HG03442 (cell line): ENCODE measurements around the gene ST8SIA3.

Experiments
- ATAC-seq: cut with Tn5 transposase; IDR thresholded peaks from one replicate; pipeline ENCODE4 v1.9.1; 2021; ENCODE audit warnings: mild to moderate bottlenecking, moderate library complexity; ENCODE audit not compliant: unreplicated experiment

The ST8SIA3 gene

DNA sequence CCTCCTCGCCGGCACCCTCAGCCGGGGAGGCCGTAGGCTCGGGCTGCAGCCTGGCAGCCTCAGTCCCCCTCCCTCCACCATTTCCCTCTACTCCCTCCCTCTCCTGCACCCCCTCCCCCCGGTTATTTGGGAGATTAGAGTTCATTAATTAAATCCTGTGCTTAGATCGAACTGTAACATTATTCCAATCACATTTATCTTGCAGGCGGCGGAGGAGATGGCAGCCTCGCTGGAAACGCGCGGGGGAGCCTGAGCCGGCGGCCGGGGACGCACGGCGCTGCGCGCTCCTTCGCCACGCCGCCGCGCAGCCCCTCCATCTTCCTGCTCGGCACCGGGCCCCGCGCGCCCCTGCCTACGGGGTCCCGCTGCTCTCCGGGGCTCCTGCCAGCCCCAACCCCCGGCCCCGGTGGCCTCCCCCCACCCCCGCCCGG lies at the start of gene ST8SIA3:
Gene ST8SIA3, plus strand, starts transcription at position 287 of the 431 bp plus-strand sequence. CDS start 290 bp downstream, outside the sequence.
- ATAC-seq = no peak

- no peak for ATAC-seq
Measured at GRCh38 chr18:57311472-57311871, 40.9 kb upstream of the ST8SIA3 start.

GRCh38 chr18:57312346-57313144 lies 39.8 kb upstream of the ST8SIA3 start:
- ATAC-seq = no peak

GRCh38 chr18:57320603-57321002 lies 31.8 kb upstream of the ST8SIA3 start:
- no peak for ATAC-seq

- ATAC-seq = no peak
Measured at GRCh38 chr18:57325491-57326166, 26.7 kb upstream of the ST8SIA3 start.

- ATAC-seq = no peak
Measured at GRCh38 chr18:57326718-57327323, 25.5 kb upstream of the ST8SIA3 start.

GRCh38 chr18:57328665-57329064 lies 23.7 kb upstream of the ST8SIA3 start:
- ATAC-seq = no peak

DNA sequence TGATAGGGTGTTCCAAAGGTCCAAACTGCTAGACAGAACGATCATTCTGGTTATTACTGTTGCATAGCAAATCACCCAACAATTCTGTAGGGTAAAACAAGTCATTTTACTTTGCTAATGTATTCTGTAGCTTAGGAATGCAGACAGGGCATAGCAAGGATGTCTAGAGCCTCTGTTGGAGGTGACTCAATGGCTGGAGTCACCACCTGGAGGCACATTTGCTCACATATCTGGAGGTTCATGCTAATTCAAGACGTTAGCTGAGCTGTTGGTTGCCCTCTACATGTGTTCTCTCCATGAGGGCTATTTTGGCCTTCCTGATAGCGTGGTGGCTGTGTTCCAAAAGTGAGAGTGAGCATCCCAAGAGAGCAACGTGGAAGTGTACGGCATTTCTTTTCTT lies 22.5 kb upstream of the ST8SIA3 start:
- no peak for ATAC-seq

DNA sequence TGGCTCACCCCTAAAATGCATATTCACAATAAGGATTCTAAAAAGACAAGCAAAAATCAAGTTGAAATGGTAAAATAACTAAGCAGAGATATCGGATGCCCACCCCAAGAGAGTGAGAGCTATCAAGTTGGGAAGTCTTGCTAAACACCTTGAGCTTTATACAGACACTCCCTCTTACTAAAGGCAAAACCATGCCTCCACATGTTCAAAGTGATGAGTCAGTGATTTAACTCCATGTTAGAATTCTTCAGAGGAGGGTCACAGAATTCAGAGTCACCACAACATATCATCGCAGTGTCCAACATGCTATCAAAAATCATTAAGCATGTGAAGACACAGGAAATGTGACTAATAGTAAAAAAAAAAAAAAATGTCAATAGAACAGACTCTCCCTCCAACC lies 20.6 kb upstream of the ST8SIA3 start:
- no peak for ATAC-seq

- ATAC-seq = no peak
Measured at GRCh38 chr18:57333940-57334339, 18.4 kb upstream of the ST8SIA3 start.

GRCh38 chr18:57334383-57334782 lies 18.0 kb upstream of the ST8SIA3 start:
- no peak for ATAC-seq

DNA sequence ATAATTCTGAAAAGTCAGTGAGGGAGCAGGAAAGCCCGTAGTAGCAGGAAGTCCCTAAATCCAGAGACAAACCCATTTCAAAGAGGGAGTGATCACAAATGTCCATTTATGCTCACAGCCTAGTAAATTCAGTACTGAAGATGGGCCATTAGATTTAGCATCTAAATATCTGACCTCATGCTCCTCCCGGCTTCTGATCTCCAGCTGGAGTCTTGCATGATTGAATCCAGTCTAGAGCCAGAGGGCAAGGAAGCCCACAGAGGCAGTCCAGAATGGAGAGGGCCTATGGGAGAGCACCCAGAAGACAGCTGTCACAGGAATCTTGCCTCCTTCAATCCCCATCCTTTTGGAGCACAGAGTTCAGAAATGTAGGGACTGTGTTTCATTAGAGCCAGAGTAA lies 16.0 kb upstream of the ST8SIA3 start:
- no peak for ATAC-seq

- no peak for ATAC-seq
Measured at GRCh38 chr18:57337890-57338289, 14.5 kb upstream of the ST8SIA3 start.

DNA sequence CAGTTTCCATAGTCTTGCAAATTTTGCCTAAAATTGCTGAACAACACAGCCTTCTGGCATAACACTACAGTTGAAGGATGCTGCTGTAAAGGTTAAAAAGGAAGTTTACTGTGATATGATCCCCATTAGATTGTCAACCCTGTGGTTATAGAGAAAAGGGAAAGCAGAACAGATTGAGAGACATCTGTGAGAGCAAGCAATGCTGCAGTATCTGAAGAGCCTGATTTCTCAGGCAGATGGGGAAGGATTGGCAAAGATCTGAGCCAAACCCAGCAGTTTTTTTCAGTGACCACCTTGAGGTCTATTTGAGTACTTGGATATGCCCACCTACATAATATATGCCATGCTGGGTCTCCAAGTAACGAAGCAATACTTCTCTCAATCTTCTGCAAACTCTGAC lies 8.5 kb upstream of the ST8SIA3 start:
- no peak for ATAC-seq

GRCh38 chr18:57346876-57347275 lies 5.5 kb upstream of the ST8SIA3 start:
- ATAC-seq = no peak

GRCh38 chr18:57347784-57348183 lies 4.6 kb upstream of the ST8SIA3 start:
- ATAC-seq = no peak

DNA sequence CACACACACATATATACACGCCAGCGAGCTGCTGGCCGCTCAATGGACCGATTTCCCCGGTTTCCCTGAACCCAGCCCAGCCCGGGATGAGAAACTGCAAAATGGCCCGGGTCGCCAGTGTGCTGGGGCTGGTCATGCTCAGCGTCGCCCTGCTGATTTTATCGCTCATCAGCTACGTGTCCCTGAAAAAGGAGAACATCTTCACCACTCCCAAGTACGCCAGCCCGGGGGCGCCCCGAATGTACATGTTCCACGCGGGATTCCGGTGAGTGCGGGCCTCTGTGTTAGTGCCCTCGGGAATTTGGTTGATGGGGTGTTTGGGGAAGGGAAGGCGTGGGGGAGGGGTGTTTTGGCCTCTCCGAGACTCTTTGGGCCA lies 392 bp downstream of the ST8SIA3 start:
- ATAC-seq = no peak

- ATAC-seq = no peak
Measured at GRCh38 chr18:57353137-57353939, 981 bp downstream of the ST8SIA3 start.

- no peak for ATAC-seq
Measured at GRCh38 chr18:57353940-57354461, 1.6 kb downstream of the ST8SIA3 start.

- ATAC-seq = no peak
Measured at GRCh38 chr18:57359433-57359832, 7.1 kb downstream of the ST8SIA3 start.

DNA sequence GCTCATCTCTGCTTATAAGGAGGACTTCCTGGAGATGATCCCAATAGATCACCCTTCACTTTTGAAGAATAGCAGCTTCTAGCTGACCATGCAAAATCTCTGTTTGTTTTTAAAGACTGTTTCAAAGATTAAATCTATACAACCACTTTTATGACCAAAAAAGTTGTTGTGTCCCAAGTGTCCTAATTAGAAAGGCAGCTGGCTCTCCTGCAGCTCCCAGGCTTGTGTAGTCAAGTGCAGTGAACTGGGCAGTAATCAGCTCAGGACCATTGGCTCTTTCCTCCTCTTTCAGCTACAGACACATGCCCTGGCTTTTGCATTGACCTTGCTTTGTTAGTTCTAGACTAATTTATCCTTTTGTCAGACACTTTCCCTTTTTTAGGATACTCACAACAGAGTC lies 10.4 kb downstream of the ST8SIA3 start:
- no peak for ATAC-seq
